Spleen (tissue), 11 donors: Measurements from ENCODE around the gene PARD3B. TPM values are rescaled to one million over a fixed set of nuclear protein-coding genes. Genes with fewer than 3 reads are reported as not detected.

Experiments used
- DNase-seq: peaks from one replicate; pipeline ENCODE4 v3.0.0-alpha.2; 2020
- H3K27ac ChIP-seq, 8 donors: fragments of 200-600 bp; sonication (generic) in 7 of 8; 1 replicate in 4 of 8; 2 replicates in 4 of 8; pipeline versions ENCODE4 v1.5.0 to v1.8.0; 2016 to 2021; ENCODE audit warnings: inconsistent platforms in 4 of 8, mild to moderate bottlenecking in 4 of 8, moderate library complexity in 1 of 8
- H3K27me3 ChIP-seq, 7 donors: fragments of 200-600 bp; sonication (generic) in 6 of 7; replicated peaks in 1 of 7; 1 replicate in 4 of 7; 2 replicates in 3 of 7; pipeline versions ENCODE4 v1.5.0 to v1.8.0; 2016 to 2021; ENCODE audit warnings: inconsistent platforms in 3 of 7, mild to moderate bottlenecking in 1 of 7
- H3K36me3 ChIP-seq, 6 donors: fragments of 200-600 bp; sonication (generic) in 5 of 6; 1 replicate in 4 of 6; 2 replicates in 2 of 6; pipeline versions ENCODE4 v1.5.0 to v1.8.0; 2016 to 2021; ENCODE audit warnings: inconsistent platforms in 2 of 6
- H3K4me1 ChIP-seq, 6 donors: fragments of 200-600 bp; sonication (generic) in 5 of 6; 1 replicate in 3 of 6; 2 replicates in 3 of 6; pipeline versions ENCODE4 v1.5.0 to v1.8.0; 2016 to 2021; ENCODE audit warnings: inconsistent platforms in 3 of 6
- H3K4me3 ChIP-seq, 8 donors: fragments of 200-600 bp; sonication (generic) in 7 of 8; 1 replicate in 4 of 8; 2 replicates in 4 of 8; pipeline versions ENCODE4 v1.5.0 to v1.8.0; 2016 to 2021; ENCODE audit warnings: inconsistent platforms in 4 of 8, mild to moderate bottlenecking in 4 of 8, moderate library complexity in 2 of 8
- H3K9me3 ChIP-seq, 8 donors: fragments of 200-600 bp; sonication (generic) in 7 of 8; 1 replicate in 4 of 8; 2 replicates in 4 of 8; pipeline versions ENCODE4 v1.5.0 to v1.8.0; 2016 to 2021; ENCODE audit warnings: inconsistent platforms in 4 of 8
- CTCF ChIP-seq, 11 experiments: fragments of 200-600 bp in 7 of 11; fragments of 450-650 bp in 4 of 11; sonication (generic) in 4 of 11; IDR thresholded peaks in 8 of 11; conservative IDR thresholded peaks in 3 of 11; 1 replicate in 7 of 11; 2 replicates in 4 of 11; pipeline versions ENCODE4 v1.4.0 to v1.8.0; 2016 to 2021; ENCODE audit warnings: antibody characterized with exemption in 11 of 11, inconsistent platforms in 4 of 11, mild to moderate bottlenecking in 1 of 11
- POLR2A ChIP-seq, 3 donors: fragments of 450-650 bp; IDR thresholded peaks; one replicate each; pipeline ENCODE4 v1.5.1; 2017; ENCODE audit warnings: antibody characterized with exemption in 3 of 3, mild to moderate bottlenecking in 1 of 3
- POLR2AphosphoS5 ChIP-seq, 3 donors: sonication (generic); formaldehyde crosslinking; IDR thresholded peaks; one replicate each; pipeline ENCODE4 v1.5.1; 2017; ENCODE audit warnings: antibody characterized with exemption in 3 of 3
- WGBS, 5 donors: extraction: QIAGEN DNeasy Blood & Tissue Kit in 3 of 5; methylation state at CpG; one replicate each; pipeline versions ENCODE4 v1.1.5 to v1.1.7; 2013 to 2018; 5-methylcytosine and 5-hydroxymethylcytosine counted together
- intact Hi-C: fragments of 100-400 bp; cut with DNase I; formaldehyde crosslinking; loops from one replicate; pipeline ENCODE4 v1.15.0; 2023; ENCODE audit warnings: low total_unique reads
- polyA plus RNA-seq, 3 donors: library from polyadenylated mRNA; stranded (reverse); fragments of 200-250 nt; gene quantifications; one replicate each; pipeline ENCODE4 v1.2.1, GENCODE V29; 2013
- total RNA-seq, 7 donors: library from RNA; depleted of rRNA in 3 of 7; stranded (reverse); fragments of >200 nt in 3 of 7; fragmentation: NEBNext Ultra II Directional in 4 of 7; extraction: Animal tissue kit (Norgen Biotek cat#: 25700) in 4 of 7; gene quantifications; one replicate each; pipeline versions ENCODE4 v1.1.0 to v1.2.1, GENCODE V29; 2016 to 2021
- donor health status: healthy with polysubstance abuse.
- donor health status: DM: no; HTN: no; CAD: no; lungs with moderate emphysema.
- donor health status: DM: no; HTN: no; CAD: no.
- donor health status: Bipolar disorder and iron deficiency.
- donor health status: healthy.
- donor health status: DM: no; HTN: no; CAD: no.
- donor health status: DM: yes; HTN: yes; CAD: no.

Gene PARD3B
- total and polyA plus RNA-seq, 10 donors = 0.85 to 27.8 (median 14.7) TPM

- Histone ChIP-seq H3K9me3 (no peaks in the 10 kb centered on the region), H3K36me3 (no peaks in the 10 kb centered on the region), H3K27ac (no peak overlapping the region), H3K27me3 (no peaks in the 10 kb centered on the region), H3K4me1 (peaks cover 0 to 6% (median 2%) of the 10 kb centered on the region in 6 donors), H3K4me3 (no peak overlapping the region)
- DNase-seq = no peak
- 77 to 91% (median 85%) methylated on average over 6 of the region's 6 CpGs for WGBS, 5 donors
- intact Hi-C loops = no loop called here
- TF ChIP-seq CTCF (IDR thresholded peaks at IDR 0.05 in 8 of 11, conservative IDR thresholded peaks at IDR 0.05 in 3 of 11) (no peak), POLR2AphosphoS5 (IDR thresholded peaks at IDR 0.05) (no peak), POLR2A (IDR thresholded peaks at IDR 0.05) (no peak)
Observed at GRCh38 chr2:205655779-205656456, 1110.6 kb downstream of the PARD3B start.

GRCh38 chr2:205656461-205656860 lies 1111.2 kb downstream of the PARD3B start:
- H3K27me3 ChIP-seq = no peaks in the 10 kb centered on the region
- H3K9me3 ChIP-seq = no peaks in the 10 kb centered on the region
- no peak overlapping the region for H3K4me3 ChIP-seq
- H3K4me1 ChIP-seq = peaks cover 0 to 11% (median 3%) of the 10 kb centered on the region in 6 donors
- no peak for TF ChIP-seq CTCF (IDR thresholded peaks at IDR 0.05 in 8 of 11, conservative IDR thresholded peaks at IDR 0.05 in 3 of 11)
- no peak for TF ChIP-seq POLR2A (IDR thresholded peaks at IDR 0.05)
- no peak for TF ChIP-seq POLR2AphosphoS5 (IDR thresholded peaks at IDR 0.05)
- H3K27ac ChIP-seq = no peak overlapping the region
- H3K36me3 ChIP-seq = no peaks in the 10 kb centered on the region
- WGBS, 5 donors = 79 to 88% (median 84%) methylated on average over 7 of the region's 7 CpGs
- DNase-seq = no peak
- intact Hi-C loops = no loop called here

- no peaks in the 10 kb centered on the region for H3K9me3 ChIP-seq
- H3K27ac ChIP-seq = no peak overlapping the region
- H3K4me1 ChIP-seq = peaks cover 0 to 11% (median 3%) of the 10 kb centered on the region in 6 donors
- no peak overlapping the region for H3K4me3 ChIP-seq
- no peaks in the 10 kb centered on the region for H3K36me3 ChIP-seq
- DNase-seq = no peak
- 81 to 91% (median 87%) methylated on average over 4 of the region's 4 CpGs for WGBS, 5 donors
- TF ChIP-seq CTCF (IDR thresholded peaks at IDR 0.05 in 8 of 11, conservative IDR thresholded peaks at IDR 0.05 in 3 of 11) (no peak), POLR2AphosphoS5 (IDR thresholded peaks at IDR 0.05) (no peak), POLR2A (IDR thresholded peaks at IDR 0.05) (no peak)
- no peaks in the 10 kb centered on the region for H3K27me3 ChIP-seq
- intact Hi-C loops = no loop called here
Observed at GRCh38 chr2:205656941-205657340, 1111.7 kb downstream of the PARD3B start.

GRCh38 chr2:205657579-205657978 lies 1112.3 kb downstream of the PARD3B start:
- intact Hi-C loops = no loop called here
- no peak overlapping the region for H3K4me3 ChIP-seq
- no peak for DNase-seq
- no peaks in the 10 kb centered on the region for H3K27me3 ChIP-seq
- 55 to 80% (median 75%) methylated on average over 3 of the region's 3 CpGs for WGBS, 5 donors
- TF ChIP-seq CTCF (IDR thresholded peaks at IDR 0.05 in 8 of 11, conservative IDR thresholded peaks at IDR 0.05 in 3 of 11) (no peak), POLR2AphosphoS5 (IDR thresholded peaks at IDR 0.05) (no peak), POLR2A (IDR thresholded peaks at IDR 0.05) (no peak)
- H3K27ac ChIP-seq = no peak overlapping the region
- H3K9me3 ChIP-seq = no peaks in the 10 kb centered on the region
- H3K36me3 ChIP-seq = no peaks in the 10 kb centered on the region
- H3K4me1 ChIP-seq = peaks cover 0 to 11% (median 3%) of the 10 kb centered on the region in 6 donors
